Ovary (tissue), 3 donors: ENCODE data around the gene MYOM1.

ENCODE experiments used
- CTCF ChIP-seq, 3 donors: fragments of 450-650 bp in 2 of 3; fragments of 200-600 bp in 1 of 3; IDR thresholded peaks; one replicate each; pipeline versions ENCODE4 v1.5.1 to v1.8.0; 2016 to 2022; ENCODE audit warnings: antibody characterized with exemption in 3 of 3, mild to moderate bottlenecking in 1 of 3
- EP300 ChIP-seq: sonication (generic); formaldehyde crosslinking; IDR thresholded peaks from one replicate; pipeline ENCODE4 v1.6.1; 2017; ENCODE audit warnings: antibody characterized with exemption
- POLR2A ChIP-seq: fragments of 450-650 bp; IDR thresholded peaks from one replicate; pipeline ENCODE4 v1.6.1; 2017; ENCODE audit warnings: antibody characterized with exemption, mild to moderate bottlenecking, moderate library complexity
- donor health status: DM: no; HTN: no; CAD: no.

- TF ChIP-seq EP300: no peak
- no peak for TF ChIP-seq POLR2A
- TF ChIP-seq CTCF (IDR thresholded peaks at IDR 0.05): no peak
These were observed 8.4 kb downstream of the MYOM1 start for GRCh38 chr18:3211236-3211992.
